AG10803 (cell line): ENCODE data around the gene FARP1.
A peak's percentile ranks its signal among the peaks of the same experiment; 100 is the strongest.

Experiments
- DNase-seq: peaks from one replicate; pipeline ENCODE4 v3.0.0; 2010; ENCODE audit warnings: low read depth
- H3K4me3 ChIP-seq: 2 replicates; pipeline ENCODE4 v1.5.1; 2011; ENCODE audit warnings: mild to moderate bottlenecking, low read length, control low read depth
- CTCF ChIP-seq: conservative IDR thresholded peaks from 2 replicates; pipeline ENCODE4 v1.5.1; 2011; ENCODE audit warnings: mild to moderate bottlenecking, low read length, control low read depth, inconsistent platforms

Gene FARP1

DNA sequence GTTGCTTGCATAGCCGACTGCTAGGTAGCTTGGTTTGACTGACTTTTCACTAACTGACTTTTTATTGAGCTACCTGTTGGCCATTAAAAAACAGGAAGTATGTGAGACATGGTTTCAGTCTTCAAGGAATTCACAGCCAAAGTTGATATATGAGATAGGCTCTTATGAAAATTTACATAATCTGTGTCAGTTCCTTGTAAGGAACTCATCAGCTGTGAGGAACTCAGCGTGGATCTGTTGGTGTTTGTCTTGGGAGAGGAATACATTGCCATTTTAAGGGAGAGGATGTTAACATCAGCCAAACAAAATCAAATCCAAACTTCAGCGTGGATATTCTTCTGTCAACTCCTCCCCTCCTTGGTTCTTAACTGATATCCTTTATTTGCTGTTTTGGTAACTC lies 32.1 kb downstream of the FARP1 start:
- no peak for TF ChIP-seq CTCF
- peak; percentile 47 for DNase-seq

DNA sequence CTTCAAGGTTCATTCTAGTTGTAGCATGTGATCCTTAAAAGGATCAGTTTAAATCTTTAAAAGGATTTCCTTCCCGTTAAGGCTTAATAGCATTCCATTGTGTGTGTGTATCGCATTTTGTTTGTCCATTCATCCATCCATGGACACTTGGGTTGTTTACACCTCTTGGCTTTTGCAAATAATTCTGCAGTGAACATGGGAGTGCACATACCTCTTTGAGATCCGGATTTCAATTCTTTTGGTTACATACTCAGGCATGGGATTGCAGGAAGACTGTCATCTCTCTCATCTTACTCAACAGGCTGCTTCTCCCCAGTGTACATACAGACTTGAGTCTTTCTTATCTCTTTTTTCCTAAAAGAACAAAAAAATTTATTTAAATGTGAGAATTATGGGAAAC lies 32.9 kb downstream of the FARP1 start:
- no peak overlapping the region for H3K4me3 ChIP-seq
- peak; percentile 38 for DNase-seq
- TF ChIP-seq CTCF: no peak

More for the DNA sequence above, 32.1 kb downstream of the FARP1 start:
- H3K4me3 ChIP-seq: no peak overlapping the region

DNA sequence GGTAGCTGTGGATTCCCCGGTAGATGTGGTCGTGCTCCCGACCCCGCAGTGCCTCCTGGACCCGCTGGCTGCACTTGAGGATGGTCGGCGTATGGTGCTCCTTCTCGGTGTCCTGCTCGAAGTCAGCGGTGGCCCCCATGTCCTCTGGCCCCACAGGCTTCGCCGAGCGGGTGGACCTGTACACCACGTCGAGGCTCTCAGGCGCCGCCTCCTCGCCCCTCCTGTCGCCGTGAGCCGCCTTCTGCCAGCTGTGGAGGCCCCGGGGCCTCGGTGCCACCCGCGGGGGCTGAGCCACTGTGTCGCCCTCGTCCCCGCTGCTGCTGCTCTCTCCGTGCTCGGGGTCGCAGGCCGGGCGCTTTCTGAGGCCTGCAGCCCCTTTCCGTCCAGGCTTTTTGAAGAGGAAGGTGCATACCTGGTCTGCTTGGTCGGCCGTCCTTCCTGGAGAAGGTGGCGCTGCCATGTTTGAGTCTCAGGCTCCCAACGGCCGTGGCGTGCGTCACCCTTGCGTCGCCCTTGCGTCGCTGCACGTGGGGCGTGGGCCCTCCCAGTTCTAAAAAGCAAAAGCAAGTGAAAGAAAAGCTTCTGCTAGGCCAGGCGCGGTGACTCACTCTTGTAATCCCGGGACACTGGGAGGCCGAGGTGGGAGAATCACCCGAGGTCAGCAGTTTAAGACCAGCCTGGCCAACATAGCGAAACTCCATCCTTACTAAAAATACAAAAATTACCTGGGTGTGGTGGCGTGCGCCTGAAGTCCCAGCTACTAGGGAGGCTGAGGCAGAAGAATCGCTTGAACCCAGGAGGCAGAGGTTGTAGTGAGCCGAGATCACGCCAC lies 34.1 kb downstream of the FARP1 start, which contains the start of gene RNF113B:
Gene RNF113B, minus strand, starts transcription at position 493 of the 832 bp plus-strand sequence. Its CDS starts 33 bp downstream, at position 460.
- TF ChIP-seq CTCF: no peak
- no peak for DNase-seq

DNA sequence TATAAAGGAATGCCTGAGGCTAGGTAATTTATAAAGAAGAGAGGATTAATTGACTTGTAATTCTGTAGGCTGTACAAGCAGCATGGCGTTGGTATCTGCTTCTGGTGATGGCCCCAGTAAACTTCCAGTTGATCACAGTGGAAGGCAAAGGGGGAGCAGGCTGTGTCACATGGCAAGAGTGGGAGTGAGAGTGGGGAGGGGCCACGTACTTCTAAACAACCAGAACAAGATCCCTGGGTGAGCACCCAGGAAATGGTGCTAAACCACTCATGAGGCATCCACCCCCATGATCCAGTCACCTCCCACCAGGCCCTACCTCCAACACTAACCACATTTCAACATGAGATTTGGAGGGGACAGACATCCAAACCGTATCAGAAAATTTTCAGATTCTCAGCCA lies 37.2 kb downstream of the FARP1 start:
- no peak for TF ChIP-seq CTCF
- DNase-seq: no peak

More for the DNA sequence above, 34.1 kb downstream of the FARP1 start, which contains the start of gene RNF113B:
- no peak within 1 kb of the TSS for H3K4me3 ChIP-seq

DNA sequence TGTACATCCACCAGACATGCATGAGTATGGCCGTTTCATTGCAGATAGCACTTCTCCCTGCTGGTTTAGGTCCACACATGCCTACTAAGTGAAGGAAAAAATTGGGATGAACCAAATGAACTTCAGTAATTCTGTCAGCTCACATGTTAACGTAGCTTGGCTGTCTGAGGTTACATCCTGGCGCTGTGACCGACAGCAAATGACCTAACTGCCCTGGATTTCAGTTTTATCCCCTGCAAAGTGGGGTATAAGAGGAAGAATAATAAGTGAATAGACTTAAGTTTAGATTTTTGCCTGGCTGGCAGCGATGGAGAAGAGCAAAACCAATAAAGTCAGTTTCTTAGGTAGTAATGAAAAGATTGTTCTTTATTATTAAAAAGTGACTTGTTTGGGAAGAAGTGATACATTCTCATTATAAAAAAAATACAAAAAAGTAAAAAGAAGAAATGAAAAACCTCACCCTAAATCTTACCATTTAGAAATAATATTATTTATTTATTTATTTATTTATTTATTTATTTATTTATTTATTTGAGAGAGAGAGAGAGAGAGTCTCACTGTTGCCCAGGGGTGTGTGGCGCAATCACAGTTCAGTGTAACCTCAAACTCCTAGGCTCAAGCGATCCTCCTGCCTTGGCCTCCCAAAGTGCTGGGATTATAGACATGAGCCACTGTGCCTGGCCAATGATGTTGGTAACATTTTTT lies 38.4 kb downstream of the FARP1 start:
- no peak for TF ChIP-seq CTCF
- no peak overlapping the region for H3K4me3 ChIP-seq
- DNase-seq: no peak

More for the DNA sequence above, 37.2 kb downstream of the FARP1 start:
- no peak overlapping the region for H3K4me3 ChIP-seq

- no peak for DNase-seq
- H3K4me3 ChIP-seq: no peak overlapping the region
- TF ChIP-seq CTCF: no peak
These were observed 39.3 kb downstream of the FARP1 start for GRCh38 chr13:98182153-98182552.
